ENCODE measurements around the gene ENTPD6.
A peak's percentile ranks its signal among the peaks of the same experiment; 100 is the strongest.

Gene ENTPD6

DNA sequence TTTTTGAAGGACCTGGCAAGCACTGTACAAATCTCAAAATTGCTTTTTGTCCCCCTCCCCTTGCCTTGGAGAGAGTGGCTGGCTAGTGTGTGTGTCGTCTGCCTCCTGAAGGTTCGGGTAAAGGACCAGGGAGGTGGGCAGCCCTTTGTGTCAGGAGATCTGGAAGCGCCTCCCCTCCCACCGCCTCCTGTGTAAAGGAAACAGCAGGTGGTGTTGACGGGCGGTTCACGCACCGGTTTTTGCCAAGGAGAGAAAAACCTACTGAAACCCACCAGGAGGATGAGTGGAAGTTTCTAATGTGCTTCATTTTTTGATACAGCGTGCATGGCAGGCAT is 1.2 kb downstream of the ENTPD6 start:
- H3K4me2 ChIP-seq (ENCODE audit: low read length), result peak overlapping the region; percentile 93
- peaks cover 47% of the 10 kb centered on the region for H3K79me2 ChIP-seq (ENCODE audit: control insufficient read depth, low read length)
- no peak for TF ChIP-seq EZH2phosphoT487 (IDR thresholded peaks at IDR 0.05; ENCODE audit: borderline replicate concordance, low read length)
- TF ChIP-seq, protein P1, sequence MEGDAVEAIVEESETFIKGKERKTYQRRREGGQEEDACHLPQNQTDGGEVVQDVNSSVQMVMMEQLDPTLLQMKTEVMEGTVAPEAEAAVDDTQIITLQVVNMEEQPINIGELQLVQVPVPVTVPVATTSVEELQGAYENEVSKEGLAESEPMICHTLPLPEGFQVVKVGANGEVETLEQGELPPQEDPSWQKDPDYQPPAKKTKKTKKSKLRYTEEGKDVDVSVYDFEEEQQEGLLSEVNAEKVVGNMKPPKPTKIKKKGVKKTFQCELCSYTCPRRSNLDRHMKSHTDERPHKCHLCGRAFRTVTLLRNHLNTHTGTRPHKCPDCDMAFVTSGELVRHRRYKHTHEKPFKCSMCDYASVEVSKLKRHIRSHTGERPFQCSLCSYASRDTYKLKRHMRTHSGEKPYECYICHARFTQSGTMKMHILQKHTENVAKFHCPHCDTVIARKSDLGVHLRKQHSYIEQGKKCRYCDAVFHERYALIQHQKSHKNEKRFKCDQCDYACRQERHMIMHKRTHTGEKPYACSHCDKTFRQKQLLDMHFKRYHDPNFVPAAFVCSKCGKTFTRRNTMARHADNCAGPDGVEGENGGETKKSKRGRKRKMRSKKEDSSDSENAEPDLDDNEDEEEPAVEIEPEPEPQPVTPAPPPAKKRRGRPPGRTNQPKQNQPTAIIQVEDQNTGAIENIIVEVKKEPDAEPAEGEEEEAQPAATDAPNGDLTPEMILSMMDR (IDR thresholded peaks at IDR 0.05; ENCODE audit: low read depth, low read length, poor library complexity, severe bottlenecking), result no peak
- H3K36me3 ChIP-seq (ENCODE audit: control insufficient read depth, low read length), result peaks cover 3% of the 10 kb centered on the region; the same call in 1 of the 2 replicates
- H3K9me3 ChIP-seq (ENCODE audit: control insufficient read depth, insufficient read depth, low read length), result no peaks in the 10 kb centered on the region
- no peak overlapping the region for H3K27ac ChIP-seq (ENCODE audit: low read depth, low read length)
- no peaks in the 10 kb centered on the region for H4K20me1 ChIP-seq (ENCODE audit: control insufficient read depth, insufficient read depth, low read depth, low read length)
- peaks cover 2% of the 10 kb centered on the region; the same call in 1 of the 2 replicates for H3F3A ChIP-seq (ENCODE audit: control insufficient read depth, insufficient read depth)
- H3K4me1 ChIP-seq (ENCODE audit: control insufficient read depth, low read length), result peaks cover 22% of the 10 kb centered on the region
- H3K4me3 ChIP-seq (ENCODE audit: low read length), result peak overlapping the region; percentile 97
- H3K27me3 ChIP-seq (ENCODE audit: control insufficient read depth, low read length), result peaks cover 8% of the 10 kb centered on the region
- H3K9me2 ChIP-seq (replicated peaks; ENCODE audit: control insufficient read depth, low read length), result no peaks in the 10 kb centered on the region

DNA sequence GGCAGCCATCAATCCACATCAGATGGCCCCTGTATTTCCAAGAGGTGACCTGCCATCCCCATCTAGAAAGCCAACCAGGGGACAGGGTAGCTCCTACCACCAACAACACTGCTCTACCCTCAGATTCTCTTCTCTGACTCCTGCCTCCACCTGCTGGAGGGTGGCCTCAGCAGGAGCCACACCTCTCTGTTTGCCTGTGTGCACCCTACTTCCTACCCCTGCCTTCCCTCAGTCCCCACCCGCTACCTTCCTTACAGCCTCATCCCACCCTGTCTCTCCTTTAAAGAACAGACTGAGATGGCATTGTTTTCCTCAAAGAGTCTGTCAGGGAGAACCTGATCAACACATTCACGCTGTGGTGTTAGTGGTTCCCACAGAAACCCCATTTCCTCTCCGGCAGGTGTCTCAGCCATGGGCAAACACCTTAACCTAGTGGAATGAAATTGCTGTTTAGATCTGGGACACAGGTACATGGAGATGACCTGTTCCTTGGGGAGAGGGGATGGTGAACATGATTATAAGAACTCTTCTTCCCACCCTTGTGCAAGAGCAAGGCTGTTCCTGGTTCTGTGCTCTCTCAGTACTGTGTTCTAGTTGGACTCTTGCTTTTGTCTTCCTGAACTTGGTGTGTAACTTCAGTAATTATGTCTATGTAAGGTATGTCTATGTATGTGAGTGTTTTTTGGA is 1.8 kb downstream of the ENTPD6 start:
- no peak for TF ChIP-seq EZH2phosphoT487 (IDR thresholded peaks at IDR 0.05; ENCODE audit: borderline replicate concordance, low read length)
- TF ChIP-seq, protein P1 (IDR thresholded peaks at IDR 0.05; ENCODE audit: low read depth, low read length, poor library complexity, severe bottlenecking), result no peak
- Histone ChIP-seq H3K79me2 (ENCODE audit: control insufficient read depth, low read length) (peaks cover 47% of the 10 kb centered on the region), H3F3A (ENCODE audit: control insufficient read depth, insufficient read depth) (peaks cover 2% of the 10 kb centered on the region; the same call in 1 of the 2 replicates), H3K9me2 (replicated peaks; ENCODE audit: control insufficient read depth, low read length) (no peaks in the 10 kb centered on the region), H3K4me1 (ENCODE audit: control insufficient read depth, low read length) (peaks cover 22% of the 10 kb centered on the region), H4K20me1 (ENCODE audit: control insufficient read depth, insufficient read depth, low read depth, low read length) (no peaks in the 10 kb centered on the region), H3K27ac (ENCODE audit: low read depth, low read length) (no peak overlapping the region), H3K27me3 (ENCODE audit: control insufficient read depth, low read length) (peaks cover 3% of the 10 kb centered on the region), H3K4me3 (ENCODE audit: low read length) (peak overlapping the region; percentile 97; the same call in 1 of the 2 replicates), H3K36me3 (ENCODE audit: control insufficient read depth, low read length) (peaks cover 3% of the 10 kb centered on the region; the same call in 1 of the 2 replicates), H3K4me2 (ENCODE audit: low read length) (peak overlapping the region; percentile 93), H3K9me3 (ENCODE audit: control insufficient read depth, insufficient read depth, low read length) (no peaks in the 10 kb centered on the region)

DNA sequence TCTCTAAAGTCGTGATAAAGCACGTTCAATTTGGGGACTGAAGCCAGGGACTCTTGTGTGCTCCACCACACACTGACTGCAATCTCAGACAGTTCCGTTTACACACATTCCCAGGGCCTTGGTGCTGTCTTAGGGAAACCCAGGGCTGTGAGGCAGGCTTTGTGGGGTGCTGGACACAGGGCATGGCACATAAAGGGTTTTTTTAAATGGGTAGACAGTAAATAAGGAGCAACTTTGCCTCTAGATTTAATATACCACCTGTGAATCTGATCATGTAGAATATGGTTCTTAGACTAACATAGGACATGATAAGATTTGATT is 2.3 kb downstream of the ENTPD6 start:
- Histone ChIP-seq H3K9me3 (ENCODE audit: control insufficient read depth, insufficient read depth, low read length) (no peaks in the 10 kb centered on the region), H3K4me1 (ENCODE audit: control insufficient read depth, low read length) (peaks cover 22% of the 10 kb centered on the region), H3K27me3 (ENCODE audit: control insufficient read depth, low read length) (peaks cover 3% of the 10 kb centered on the region; the same call in 1 of the 2 replicates), H3K4me2 (ENCODE audit: low read length) (no peak overlapping the region; the same call in 1 of the 2 replicates), H3F3A (ENCODE audit: control insufficient read depth, insufficient read depth) (peaks cover 2% of the 10 kb centered on the region; the same call in 1 of the 2 replicates), H3K27ac (ENCODE audit: low read depth, low read length) (no peak overlapping the region), H3K9me2 (replicated peaks; ENCODE audit: control insufficient read depth, low read length) (no peaks in the 10 kb centered on the region), H4K20me1 (ENCODE audit: control insufficient read depth, insufficient read depth, low read depth, low read length) (no peaks in the 10 kb centered on the region), H3K4me3 (ENCODE audit: low read length) (no peak overlapping the region), H3K79me2 (ENCODE audit: control insufficient read depth, low read length) (peaks cover 52% of the 10 kb centered on the region), H3K36me3 (ENCODE audit: control insufficient read depth, low read length) (peaks cover 3% of the 10 kb centered on the region; the same call in 1 of the 2 replicates)
- TF ChIP-seq, protein P1 (IDR thresholded peaks at IDR 0.05; ENCODE audit: low read depth, low read length, poor library complexity, severe bottlenecking), result no peak
- no peak for TF ChIP-seq EZH2phosphoT487 (IDR thresholded peaks at IDR 0.05; ENCODE audit: borderline replicate concordance, low read length)

Data from DOHH2 (cell line).